Inflammatory macrophage treated with lipopolysaccharide for 1 hour (primary cell): Measurements from ENCODE around the gene HERC4.
"Not testable (repeated sequence)": the region's sequence is repeated elsewhere in the genome, so short reads cannot be mapped to it uniquely, and the experiment has no call there.

Experiments
- DNase-seq, 2 donors: peaks; one replicate each; pipeline ENCODE4 v3.0.0-alpha.2; 2020 to 2022

Gene HERC4

GRCh38 chr10:68043030-68043429, 32.1 kb downstream of the HERC4 start:
- DNase-seq, result no peak

- no peak for DNase-seq
Measured at GRCh38 chr10:68032113-68032512, 43.0 kb downstream of the HERC4 start.

DNA sequence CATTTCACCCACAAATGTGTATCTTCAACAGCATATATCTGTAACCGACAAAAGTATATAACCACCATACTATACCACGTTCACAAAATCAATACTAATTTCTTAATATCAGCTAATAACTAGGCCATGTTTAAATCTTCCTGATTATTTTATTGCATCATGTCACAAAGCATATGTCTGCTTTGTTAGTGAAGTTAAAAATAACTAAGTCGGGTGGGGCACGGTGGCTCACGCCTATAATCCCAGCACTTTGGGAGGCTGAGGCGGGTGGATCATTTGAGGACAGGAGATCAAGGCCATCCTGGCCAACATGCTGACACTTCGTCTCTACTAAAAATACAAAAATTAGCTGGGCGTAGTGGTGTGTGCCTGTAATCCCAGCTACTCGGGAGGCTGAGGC, 47.7 kb downstream of the HERC4 start:
- no peak for DNase-seq

- DNase-seq, result no peak
Measured at GRCh38 chr10:68023292-68023691, 51.8 kb downstream of the HERC4 start.

- not testable (repeated sequence) for DNase-seq
Measured at GRCh38 chr10:68022324-68022723, 52.8 kb downstream of the HERC4 start.

- DNase-seq, result not testable (repeated sequence)
Measured at GRCh38 chr10:68016519-68016918, 58.6 kb downstream of the HERC4 start.

DNA sequence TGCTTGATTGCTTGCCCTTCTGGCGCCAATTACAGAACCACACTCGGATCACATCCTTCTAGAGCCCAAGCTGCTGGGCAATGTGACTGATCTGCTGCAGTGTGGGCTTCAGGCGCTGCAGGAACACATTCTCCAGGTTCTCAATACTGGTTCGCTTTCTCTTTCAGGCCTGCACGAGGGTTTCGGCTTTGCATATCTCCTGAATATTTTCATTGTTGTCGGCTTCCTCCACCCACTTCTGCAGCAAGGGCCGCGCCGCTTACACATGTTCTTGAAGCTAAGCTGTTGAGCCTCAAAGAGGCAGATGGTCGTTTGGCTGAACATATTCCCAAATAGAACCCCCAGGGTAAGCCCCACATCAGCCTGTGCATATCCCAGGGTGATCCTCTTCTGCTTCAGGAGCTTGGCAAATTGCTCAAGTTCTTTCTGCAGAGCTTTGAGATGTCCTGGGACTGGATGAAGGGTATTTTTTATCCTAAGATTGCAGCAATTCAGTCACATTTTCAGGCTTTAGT, 64.6 kb downstream of the HERC4 start:
- no peak for DNase-seq

DNA sequence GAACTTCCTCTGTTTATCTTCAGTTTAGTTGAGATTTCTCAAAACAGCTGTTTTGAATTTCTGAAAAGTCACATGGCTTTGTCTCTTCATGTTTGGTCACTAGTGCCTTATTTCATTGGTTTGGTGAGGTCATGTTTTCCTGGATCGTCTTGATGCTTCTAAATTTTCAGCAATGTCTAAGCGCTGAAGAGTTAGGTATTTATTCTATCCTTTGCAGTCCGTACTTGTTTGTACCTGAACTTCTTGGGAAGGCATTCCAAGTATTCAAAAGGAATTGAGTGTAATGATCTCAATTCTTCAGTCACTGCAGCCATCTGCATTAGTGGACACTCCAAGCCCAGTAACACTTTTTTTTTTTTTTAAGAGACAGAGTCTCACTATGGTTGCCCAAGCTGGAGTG, 67.7 kb downstream of the HERC4 start:
- no peak for DNase-seq

DNA sequence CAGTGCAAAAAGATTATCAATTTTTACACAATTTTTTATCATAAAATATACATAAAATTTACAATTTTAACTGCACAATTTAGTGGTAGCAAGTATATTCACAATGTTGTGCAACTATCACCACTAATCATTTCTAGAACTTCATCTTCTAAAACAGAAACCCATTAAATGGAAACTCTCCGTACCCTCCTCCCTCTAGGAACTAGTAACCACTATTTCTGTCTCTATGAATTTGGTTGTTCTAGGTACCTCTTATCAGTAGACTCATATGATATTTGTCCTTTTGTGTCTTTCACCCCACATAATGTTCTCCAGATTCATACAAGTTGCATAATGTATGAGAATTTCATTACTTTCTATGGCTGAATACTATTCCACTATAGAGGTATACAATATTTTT, 73.5 kb downstream of the HERC4 start:
- DNase-seq, result no peak

GRCh38 chr10:68001000-68001399, 74.1 kb downstream of the HERC4 start:
- DNase-seq, result no peak

GRCh38 chr10:67990093-67990492, 85.0 kb downstream of the HERC4 start:
- DNase-seq, result no peak

DNA sequence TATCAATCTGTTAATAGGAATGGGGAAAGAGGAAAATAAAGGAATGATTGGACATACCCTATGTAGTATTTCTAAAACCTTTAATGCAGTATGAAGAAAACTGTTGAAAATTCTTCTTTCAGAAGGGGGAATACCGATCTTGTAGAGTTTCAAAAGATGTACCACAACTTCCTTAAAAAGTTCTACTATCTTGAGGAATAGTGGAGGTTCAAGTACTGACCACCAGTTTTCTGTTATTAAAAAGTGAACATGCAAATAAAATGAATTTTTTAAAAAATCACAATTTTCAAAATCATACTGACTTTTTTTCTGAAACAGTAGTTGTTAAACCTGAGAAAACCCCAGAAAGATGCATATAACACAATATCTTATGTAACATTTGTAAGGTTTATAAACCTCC, 86.5 kb downstream of the HERC4 start:
- peak; percentile 54 to 56 for DNase-seq

- not testable (repeated sequence) for DNase-seq
Measured at GRCh38 chr10:67982603-67983002, 92.5 kb downstream of the HERC4 start.

DNA sequence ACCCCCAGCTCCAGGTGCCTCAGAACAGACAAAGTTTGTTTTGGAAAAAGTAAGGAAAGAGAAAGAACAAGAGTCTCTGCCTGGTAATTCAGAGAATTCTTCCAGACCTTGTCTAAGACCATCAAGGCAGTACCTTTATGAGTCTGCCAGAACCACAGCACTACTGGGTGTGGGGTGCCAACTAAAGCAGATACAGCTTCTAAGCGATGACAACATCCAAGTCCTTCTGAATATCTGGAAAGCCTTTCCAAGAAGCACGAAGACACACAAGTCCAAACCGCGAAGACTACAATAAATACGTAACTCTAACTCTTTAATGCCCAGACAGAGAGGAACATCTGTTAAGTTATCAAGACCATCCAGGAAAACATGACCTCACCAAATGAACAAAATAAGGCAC, 96.3 kb downstream of the HERC4 start:
- DNase-seq, result no peak

DNA sequence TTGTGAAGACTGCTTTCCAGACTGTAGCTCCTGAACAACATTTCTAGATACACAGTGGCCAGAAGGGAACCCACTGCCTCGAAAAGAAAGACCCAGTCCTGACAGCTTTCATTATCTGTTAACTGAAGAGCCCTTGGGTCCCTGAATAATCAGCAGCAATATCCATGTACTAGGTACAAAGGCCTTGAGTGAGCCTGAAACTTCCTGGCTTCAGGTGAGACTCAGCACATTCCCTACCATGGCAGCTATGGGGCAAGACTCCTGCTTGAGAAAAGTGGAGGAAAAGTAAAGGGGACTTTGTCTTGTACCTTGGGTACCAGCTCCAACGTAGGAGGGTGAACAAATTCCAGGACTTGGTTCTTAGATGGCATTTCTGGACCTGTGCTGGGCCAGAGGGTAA, 97.8 kb downstream of the HERC4 start:
- no peak for DNase-seq

DNA sequence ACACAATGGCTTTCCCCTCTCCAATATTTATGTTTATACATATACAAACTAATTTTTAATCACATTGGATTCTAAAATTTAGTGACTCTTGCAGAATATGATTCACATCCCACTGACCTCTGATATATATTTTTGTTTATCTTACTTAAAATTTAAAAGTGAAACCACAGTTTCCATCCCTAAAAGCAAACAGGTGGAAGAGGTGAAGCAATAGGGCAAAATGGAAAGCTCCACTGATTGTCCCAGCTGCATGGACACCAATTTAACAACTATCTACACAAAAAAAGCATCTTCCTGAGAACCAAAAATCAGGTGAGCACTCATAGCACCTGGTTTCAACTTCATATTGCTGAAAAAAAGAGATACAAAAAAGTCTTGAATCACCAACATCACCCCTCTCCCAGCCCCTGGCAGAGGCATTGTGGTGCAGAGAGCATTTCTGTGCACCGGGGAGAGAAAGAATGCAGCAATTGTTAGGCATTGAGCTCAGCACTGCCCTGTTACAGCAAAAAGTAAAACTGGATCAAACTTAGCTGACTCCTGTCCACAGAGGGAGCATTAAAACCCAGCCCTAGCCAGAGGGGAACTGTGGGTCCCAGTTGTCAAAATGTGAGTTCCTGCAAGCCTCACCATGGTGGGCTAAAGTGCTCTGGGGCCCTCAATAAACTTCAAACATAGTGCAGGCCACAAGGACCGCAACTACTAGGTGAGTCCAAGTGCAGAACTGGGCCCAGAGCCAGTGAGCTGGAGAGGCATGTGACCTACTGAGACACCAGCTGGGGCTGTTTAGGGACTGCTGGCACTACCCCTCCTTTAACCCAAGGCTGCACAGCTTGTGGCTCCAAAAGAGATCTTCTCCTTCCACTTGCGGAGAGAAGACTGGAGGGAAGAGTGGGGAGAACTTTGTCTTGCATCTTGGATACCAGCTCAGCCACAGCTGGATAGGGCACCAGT, 98.5 kb downstream of the HERC4 start:
- DNase-seq, result no peak

DNA sequence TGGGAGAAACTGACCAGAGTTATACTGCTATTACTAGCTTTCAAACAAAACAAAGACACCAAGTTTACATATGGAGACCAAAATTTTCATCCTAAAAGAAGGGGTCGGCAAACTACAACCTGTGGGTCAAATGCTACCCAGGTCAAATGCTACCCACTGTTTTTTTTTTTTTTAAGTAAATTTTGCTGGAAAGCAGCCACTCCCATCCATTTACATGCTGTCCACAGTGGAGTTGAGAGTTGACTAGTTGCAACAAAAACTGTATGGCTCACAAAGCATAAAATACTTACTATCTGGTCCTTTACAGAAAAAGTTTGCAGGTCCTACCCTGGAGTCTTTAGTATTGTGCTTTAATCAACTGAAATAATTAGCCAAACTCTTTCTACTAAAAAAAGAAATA, 99.2 kb downstream of the HERC4 start:
- DNase-seq, result no peak

DNA sequence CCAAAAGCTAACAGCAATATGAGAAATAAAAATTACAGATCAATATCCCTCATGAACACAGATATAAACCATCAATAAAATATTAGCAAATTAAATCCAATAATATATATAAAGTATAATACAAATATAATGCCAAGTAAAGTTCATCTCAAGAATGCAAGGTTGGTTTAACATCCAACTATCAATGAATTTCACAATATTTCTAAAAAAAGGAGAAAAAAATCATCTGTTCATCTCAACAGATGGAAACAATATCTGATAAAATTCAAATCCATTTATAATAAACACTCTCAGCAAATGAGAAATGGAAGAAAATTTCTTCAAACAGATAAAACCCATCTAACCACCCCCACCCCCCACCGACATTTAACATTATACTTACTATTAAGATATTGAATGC, 103.8 kb downstream of the HERC4 start:
- DNase-seq, result no peak

GRCh38 chr10:67969875-67970274, 105.2 kb downstream of the HERC4 start:
- no peak for DNase-seq

- not testable (repeated sequence) for DNase-seq
Measured at GRCh38 chr10:67966035-67966434, 109.0 kb downstream of the HERC4 start.

DNA sequence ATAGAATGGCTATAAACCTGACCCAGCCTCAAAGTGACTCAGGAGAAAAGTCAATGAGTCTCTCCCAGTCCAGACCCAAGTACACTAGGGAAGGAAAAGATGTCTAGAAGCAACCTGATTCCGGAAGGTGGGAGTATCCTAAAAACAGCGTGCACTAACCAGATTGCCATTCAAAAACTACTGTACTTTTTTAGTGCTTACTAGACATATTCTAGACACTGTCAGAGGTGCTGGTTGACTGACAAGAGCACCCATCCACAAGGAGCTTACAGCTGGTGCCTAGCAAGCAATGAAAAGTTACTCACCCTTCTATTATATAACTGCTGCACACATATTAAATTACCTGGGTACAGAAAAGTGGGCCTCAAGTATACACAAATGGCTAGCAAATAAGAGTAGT, 109.6 kb downstream of the HERC4 start:
- DNase-seq, result no peak

GRCh38 chr10:67959839-67960476, 115.1 kb downstream of the HERC4 start:
- no peak for DNase-seq

DNA sequence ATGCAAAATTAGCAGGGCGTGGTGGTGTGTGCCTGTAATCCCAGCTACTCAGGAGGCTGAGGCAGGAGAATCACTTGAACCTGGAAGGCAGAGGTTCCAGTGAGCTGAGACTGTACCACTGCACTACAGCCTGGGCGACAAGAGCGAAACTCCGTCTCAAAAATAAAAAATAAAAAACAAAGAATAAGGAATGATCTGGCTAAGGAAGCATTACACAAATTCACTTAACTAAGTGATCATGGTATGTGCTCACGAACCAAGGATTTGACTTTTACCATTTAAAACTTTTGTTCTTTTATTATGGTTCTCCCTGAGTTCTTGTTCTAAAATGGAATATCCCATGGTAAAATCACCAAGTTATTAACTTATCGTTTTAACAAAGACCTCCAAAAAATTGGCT, 119.5 kb downstream of the HERC4 start:
- no peak for DNase-seq

DNA sequence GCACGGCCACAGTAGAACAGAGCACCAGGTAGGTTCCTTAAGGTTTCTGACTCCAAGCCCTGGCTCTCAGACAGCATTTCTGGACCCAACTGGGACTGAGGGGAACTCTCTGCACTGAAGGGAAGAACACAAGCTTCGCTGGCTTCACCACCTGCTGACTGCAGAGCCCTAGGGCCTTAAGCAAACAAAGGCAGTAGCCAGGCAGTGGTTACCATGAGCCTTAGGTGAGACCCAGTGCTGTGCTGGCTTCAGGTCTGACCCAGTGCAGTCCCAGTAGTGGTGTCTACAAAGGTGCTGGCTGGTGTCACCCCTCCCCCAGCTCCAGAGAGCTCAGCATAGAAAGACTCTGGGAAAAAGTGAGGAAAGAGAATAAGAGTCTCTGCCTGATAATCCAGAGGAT, 131.2 kb downstream of the HERC4 start:
- no peak for DNase-seq
